Measurements from ENCODE around the gene TCF19.
"Not testable (repeated sequence)": the region's sequence is repeated elsewhere in the genome, so short reads cannot be mapped to it uniquely, and the experiment has no call there.

The TCF19 gene

DNA sequence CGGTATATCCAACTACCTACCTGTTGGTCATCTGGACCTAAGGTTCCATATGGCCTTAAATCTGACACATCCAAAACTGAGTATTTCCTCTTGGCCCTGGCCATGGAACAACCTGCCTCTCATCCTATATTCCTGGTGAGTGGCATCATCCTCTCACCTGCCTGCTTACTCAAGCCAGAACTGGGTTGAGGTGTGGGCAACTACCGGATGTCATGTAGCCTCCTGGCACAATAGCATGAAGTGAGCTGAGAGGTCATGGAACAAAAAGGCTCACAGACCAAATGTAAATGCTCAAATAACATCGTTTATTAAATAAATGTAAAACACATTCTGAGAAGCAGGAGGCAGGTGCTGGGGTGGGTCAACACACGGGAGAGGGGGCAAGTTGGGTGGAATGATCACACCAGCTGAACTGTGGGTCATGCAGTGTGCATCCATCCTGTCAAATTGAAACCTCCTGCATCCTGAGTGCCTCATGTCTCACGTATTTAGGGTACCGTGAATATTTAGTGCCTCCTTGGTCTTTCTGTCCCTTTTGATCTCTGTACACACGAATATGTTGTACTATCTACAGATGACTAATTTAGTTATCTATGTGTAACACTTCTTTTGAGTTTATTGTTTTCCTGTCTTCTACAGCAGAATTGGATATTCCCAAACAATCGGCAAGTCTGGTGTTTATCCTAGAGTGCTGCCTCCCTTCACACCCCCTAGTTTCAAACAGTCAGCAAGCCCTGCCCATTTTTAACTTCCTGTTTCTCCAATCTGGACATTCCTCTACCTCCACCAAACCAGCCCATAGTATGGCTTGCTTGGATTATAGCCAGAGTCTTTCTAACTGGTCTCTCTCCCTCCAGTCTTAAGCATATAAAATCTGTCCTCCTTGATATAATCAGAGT is 20.0 kb downstream of the TCF19 start:
- H3K27ac ChIP-seq: no peak overlapping the region
- TF ChIP-seq, protein P1, sequence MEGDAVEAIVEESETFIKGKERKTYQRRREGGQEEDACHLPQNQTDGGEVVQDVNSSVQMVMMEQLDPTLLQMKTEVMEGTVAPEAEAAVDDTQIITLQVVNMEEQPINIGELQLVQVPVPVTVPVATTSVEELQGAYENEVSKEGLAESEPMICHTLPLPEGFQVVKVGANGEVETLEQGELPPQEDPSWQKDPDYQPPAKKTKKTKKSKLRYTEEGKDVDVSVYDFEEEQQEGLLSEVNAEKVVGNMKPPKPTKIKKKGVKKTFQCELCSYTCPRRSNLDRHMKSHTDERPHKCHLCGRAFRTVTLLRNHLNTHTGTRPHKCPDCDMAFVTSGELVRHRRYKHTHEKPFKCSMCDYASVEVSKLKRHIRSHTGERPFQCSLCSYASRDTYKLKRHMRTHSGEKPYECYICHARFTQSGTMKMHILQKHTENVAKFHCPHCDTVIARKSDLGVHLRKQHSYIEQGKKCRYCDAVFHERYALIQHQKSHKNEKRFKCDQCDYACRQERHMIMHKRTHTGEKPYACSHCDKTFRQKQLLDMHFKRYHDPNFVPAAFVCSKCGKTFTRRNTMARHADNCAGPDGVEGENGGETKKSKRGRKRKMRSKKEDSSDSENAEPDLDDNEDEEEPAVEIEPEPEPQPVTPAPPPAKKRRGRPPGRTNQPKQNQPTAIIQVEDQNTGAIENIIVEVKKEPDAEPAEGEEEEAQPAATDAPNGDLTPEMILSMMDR (IDR thresholded peaks at IDR 0.05): no peak
- TF ChIP-seq ZFX (IDR thresholded peaks at IDR 0.05; ENCODE audit: borderline replicate concordance): no peak

DNA sequence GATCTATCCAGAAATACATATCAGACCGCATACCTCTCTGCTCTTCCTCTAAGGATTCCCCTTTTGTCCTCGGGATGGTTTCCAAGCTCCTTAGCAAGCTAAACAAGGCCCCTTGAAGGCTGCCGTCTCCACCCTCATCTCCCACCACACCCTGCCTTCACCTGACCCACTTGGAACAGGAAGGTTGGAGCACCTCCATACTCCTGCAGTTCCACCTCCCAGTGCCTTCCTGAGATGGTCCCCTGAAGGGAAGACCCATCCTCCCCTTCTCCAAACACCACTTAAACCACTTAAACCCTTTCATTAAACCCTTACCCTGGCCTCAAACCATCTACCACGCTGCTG is 20.6 kb downstream of the TCF19 start:
- H3K27ac ChIP-seq: no peak overlapping the region
- TF ChIP-seq, protein P1 (IDR thresholded peaks at IDR 0.05): no peak
- TF ChIP-seq ZFX (IDR thresholded peaks at IDR 0.05; ENCODE audit: borderline replicate concordance): no peak

DNA sequence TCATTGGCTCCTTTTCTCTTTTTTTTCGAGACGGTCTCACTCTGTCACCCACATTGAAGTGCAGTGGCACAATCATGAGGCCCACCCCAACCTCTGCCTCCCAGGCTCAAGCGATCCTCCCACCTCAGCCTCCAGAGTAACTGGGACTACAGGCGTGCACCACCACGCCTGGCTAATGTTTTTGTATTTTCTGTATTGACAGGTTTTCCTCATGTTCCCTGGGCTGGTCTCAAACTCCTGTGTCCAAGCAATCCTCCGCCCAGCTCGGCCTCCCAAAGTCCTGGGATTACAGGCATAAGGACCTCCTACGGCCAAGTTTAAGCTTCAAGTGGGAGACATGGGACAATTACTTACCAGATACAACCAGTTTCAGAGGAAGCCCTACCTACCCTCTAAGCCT is 21.5 kb downstream of the TCF19 start:
- no peak overlapping the region for H3K27ac ChIP-seq
- TF ChIP-seq, protein P1 (IDR thresholded peaks at IDR 0.05): no peak
- no peak for TF ChIP-seq ZFX (IDR thresholded peaks at IDR 0.05; ENCODE audit: borderline replicate concordance)

DNA sequence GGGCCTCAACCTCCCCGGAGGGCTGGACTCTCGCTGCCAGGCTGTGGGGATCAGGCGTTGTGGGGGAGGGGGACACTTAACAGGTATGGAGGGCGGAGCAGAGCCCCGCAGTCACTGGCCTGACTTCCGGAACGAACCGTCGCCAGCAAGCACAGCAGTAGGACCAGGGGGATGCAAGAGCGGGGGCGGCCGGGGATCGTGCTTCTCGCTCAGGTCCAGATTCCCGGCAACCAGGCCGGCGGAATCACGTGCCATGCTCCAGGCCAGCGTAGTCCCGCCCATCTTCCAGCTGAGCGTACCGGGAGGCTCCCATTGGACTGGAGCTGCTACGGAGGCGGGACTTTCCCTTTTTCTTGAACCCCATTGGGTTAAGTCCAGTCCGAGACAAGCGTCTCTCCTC is 22.1 kb downstream of the TCF19 start:
- TF ChIP-seq, protein P1 (IDR thresholded peaks at IDR 0.05): no peak
- TF ChIP-seq ZFX (IDR thresholded peaks at IDR 0.05; ENCODE audit: borderline replicate concordance): no peak
- no peak overlapping the region for H3K27ac ChIP-seq

DNA sequence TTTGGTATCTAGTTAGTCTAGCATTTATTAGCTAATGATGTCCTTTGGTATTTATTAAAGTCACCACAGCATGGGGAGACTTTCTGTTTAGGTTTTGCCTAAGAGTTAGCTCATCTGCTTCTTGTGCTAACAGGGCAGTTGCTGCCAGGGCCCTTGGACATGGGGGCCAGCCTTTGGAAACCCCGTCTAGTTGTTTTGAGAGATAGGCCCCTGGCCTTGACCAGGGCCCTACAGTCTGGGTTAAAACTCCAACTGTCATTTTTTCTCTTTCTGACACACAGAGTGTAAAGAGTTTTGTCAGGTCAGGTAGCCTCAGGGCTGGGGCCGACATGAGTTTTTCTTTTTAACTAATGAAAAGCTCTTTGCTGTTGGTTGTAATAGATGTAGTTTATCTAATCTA is 24.9 kb downstream of the TCF19 start:
- not testable (repeated sequence) for H3K27ac ChIP-seq

DNA sequence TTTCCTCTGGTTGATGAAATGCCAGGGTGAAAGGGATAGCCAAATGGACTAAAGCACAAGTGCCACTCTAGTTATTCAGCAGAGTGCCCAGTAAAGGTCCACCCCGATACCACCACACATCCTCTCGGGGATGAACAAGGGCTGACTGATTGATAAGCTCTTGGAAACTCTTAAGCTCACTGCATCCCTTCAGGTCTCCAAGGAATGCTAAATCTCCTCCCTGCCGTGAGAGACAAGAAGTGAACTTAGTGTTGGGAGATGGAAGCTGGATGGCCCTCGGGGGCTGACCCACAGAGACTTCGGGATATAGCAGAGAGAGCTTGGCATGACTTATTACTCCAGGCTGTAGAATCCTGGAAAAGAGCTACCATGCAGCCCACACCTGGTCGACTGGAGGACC is 25.5 kb downstream of the TCF19 start:
- H3K27ac ChIP-seq: not testable (repeated sequence)

DNA sequence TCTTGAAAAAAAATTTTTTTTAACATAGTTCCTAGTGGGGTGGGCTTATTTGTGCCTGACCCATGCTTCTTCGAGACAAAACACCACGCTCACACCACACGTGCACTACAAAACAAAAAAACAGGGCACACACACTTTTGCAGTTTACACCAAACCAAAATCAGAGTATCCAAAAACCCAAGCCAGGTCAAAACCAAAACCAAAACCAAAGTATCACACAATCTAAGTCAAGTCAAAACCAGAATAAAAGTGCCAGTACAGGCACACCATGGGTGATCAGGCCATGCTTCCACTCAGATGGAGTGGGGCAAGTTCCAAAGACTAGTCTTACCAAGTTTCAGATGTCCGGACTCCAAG is 27.3 kb downstream of the TCF19 start:
- peak overlapping the region; percentile 94 for H3K27ac ChIP-seq

DNA sequence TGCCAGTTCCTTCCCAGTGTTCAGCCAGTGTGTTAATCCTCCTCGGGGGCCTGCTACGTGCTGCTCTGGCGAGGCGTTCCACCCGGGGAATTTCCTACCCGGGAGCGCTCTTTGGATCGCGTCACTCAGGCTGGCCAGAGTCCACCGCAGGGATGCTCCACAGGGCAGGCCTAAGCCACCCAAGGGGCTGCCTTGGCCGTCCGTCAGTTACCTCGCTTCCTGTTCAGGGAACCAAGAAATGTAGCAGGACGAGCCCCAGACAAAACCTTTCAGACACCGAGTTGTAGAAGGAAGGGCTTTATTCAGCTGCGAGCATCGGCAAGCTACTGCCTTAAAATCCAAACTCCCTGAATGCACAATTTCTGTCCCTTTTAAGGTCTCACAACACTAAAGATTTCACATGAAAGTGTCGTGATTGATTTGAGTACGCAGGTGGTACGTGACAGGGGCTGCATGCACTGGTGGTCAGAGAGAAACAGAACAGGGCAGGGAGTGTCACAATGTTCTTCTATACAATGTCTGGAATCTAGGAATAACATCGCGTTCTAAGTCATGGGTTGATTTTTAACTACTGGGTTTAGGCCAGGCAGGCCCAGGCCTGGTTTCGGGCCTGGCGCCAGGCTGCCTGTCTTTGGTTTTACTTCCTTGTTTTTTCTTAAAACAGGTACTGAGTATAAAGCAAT is 27.8 kb downstream of the TCF19 start:
- peak overlapping the region; percentile 94 for H3K27ac ChIP-seq
- no peak for TF ChIP-seq ZFX (IDR thresholded peaks at IDR 0.05; ENCODE audit: borderline replicate concordance)
- TF ChIP-seq, protein P1 (IDR thresholded peaks at IDR 0.05): no peak

DNA sequence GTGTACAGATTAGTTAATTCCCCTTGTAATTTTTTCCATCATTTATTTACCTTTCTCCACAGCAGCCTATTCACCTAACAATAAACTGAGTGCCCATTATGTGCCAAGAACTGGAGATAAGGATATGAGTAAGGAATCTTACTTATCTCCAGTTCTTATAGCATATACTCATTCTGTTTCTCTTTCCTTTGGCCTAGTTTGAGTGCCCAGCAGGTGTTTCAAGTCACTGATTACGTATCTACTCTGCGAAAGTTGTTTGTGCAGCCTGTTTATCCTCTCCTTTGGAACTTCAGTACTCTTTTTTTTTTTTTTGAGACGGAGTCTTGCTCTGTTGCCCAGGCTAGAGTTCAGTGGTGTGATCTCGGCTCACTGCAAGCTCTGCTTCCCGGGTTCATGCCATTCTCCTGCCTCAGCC is 29.4 kb downstream of the TCF19 start:
- TF ChIP-seq ZFX (IDR thresholded peaks at IDR 0.05; ENCODE audit: borderline replicate concordance): no peak
- TF ChIP-seq, protein P1 (IDR thresholded peaks at IDR 0.05): no peak

DNA sequence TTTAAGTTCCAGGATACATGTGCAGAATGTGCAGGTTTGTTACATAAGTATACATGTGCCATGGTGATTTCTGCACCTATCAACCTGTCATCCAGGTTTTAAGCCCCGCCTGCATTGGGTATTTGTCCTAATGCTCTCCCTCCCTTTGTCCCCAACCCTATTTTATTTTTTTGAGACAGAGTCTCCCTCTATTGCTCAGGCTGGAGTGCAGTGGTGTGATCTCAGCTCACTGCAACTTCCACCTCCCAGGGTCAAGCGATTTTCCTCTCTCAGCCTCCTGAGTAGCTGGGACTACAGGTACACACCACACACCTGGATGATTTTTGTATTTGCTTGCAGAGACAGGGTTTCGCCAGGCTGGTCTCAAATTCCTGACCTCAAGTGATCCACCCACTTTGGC is 30.8 kb downstream of the TCF19 start:
- not testable (repeated sequence) for H3K27ac ChIP-seq

More for the DNA sequence above, 29.4 kb downstream of the TCF19 start:
- peak overlapping the region; percentile 94 for H3K27ac ChIP-seq
